ENCODE data around the gene CDH4. TPM values are rescaled to one million over a fixed set of nuclear protein-coding genes. Genes with fewer than 3 reads are reported as not detected.

CDH4 gene
- total RNA-seq, 1 donor from 2014 or later: not detected

DNA sequence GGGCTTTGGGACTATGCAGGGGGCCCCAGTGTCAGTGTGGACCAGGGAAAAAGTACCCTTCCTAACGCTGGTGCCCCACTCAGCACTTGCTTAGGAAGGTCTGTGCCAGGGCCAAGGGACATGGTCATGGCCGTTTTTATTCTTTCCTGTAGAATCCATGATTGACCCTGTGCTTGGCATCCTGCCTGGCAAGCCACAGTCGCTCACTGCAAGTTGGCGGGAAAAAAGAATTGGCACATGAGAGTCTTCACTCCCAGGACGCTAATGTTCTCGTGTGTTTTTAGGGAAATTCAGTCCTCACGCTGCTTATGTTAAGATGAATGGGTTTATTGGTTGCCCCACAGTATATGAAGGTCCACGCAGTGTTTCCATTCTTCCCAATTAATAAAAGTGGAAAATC is 253.4 kb downstream of the CDH4 start:
- DNase-seq (ENCODE audit: low spot score in 2 of 2): no peak
- H3K27me3 ChIP-seq: no peaks in the 10 kb centered on the region
- no peaks in the 10 kb centered on the region for H3K36me3 ChIP-seq
- no peak overlapping the region for H3K27ac ChIP-seq
- no peaks in the 10 kb centered on the region for H3K4me1 ChIP-seq
- intact Hi-C loops (cut with DNase I): no loop called here
- TF ChIP-seq, protein P1, sequence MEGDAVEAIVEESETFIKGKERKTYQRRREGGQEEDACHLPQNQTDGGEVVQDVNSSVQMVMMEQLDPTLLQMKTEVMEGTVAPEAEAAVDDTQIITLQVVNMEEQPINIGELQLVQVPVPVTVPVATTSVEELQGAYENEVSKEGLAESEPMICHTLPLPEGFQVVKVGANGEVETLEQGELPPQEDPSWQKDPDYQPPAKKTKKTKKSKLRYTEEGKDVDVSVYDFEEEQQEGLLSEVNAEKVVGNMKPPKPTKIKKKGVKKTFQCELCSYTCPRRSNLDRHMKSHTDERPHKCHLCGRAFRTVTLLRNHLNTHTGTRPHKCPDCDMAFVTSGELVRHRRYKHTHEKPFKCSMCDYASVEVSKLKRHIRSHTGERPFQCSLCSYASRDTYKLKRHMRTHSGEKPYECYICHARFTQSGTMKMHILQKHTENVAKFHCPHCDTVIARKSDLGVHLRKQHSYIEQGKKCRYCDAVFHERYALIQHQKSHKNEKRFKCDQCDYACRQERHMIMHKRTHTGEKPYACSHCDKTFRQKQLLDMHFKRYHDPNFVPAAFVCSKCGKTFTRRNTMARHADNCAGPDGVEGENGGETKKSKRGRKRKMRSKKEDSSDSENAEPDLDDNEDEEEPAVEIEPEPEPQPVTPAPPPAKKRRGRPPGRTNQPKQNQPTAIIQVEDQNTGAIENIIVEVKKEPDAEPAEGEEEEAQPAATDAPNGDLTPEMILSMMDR (IDR thresholded peaks at IDR 0.05): no peak
- H3K9me3 ChIP-seq: no peaks in the 10 kb centered on the region
- H3K4me3 ChIP-seq: no peak overlapping the region

DNA sequence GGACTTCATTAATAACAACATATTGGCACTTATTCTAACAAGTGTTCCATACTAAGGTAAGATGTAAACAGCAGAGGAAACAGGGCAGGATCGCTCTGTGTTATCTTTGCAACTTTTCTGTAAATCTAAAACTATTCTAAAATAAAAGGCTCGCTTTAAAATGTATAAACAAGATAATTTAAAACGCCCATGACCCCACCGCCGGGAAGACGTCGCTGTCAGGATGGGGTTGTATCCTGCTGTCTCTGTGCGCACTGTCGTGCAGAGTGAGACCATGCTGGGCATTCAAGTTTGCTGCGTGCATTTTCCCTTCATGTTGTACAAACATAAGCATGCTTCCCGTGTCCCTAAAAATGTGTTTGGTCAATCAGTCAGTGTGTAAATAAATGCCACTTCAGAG is 255.7 kb downstream of the CDH4 start:
- no peak for DNase-seq (ENCODE audit: low spot score in 2 of 2)
- Histone ChIP-seq H3K27ac (no peak overlapping the region), H3K27me3 (no peaks in the 10 kb centered on the region), H3K36me3 (no peaks in the 10 kb centered on the region), H3K9me3 (no peaks in the 10 kb centered on the region), H3K4me1 (no peaks in the 10 kb centered on the region), H3K4me3 (no peak overlapping the region)
- intact Hi-C loops (cut with DNase I): no loop called here
- TF ChIP-seq, protein P1 (IDR thresholded peaks at IDR 0.05): no peak

DNA sequence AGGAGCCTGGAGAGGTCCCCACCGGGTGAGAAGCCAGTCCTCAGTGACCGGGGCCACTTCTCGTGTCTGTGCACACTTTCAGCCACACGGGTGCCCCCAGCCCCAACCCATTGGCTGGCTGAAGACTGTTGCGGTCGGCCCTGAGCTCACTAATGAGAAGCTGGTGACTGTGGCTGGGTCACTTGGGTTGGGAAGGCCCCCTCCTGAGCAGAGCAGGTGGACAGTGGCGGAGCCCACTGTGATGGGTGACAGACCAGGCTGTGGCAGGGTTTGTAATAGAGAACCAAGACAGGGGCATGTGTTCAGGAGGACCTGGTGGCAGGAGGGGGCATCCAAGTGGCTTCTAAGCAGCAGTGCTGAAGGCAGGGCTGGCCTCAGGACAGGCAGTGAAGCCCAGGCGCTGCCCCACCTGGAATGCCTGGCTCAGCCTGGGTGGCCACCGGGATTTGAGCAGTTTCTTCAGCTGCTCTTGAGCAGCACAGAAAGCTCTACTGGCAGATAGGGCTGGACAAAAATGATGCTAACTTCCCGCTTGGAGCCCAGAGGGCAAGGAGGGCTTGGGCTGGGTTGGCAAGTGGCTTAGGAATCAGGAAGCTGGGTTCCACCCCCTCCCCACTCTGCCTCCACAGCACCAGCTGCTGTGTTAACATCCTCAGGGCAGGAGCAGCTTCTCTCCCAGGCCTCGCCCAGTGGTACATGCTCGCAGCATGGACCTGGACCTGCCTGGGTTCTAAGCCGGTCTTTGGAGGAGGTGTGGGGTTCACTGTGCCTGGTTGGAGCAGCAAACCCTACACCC is 256.4 kb downstream of the CDH4 start:
- H3K27ac ChIP-seq: no peak overlapping the region
- H3K27me3 ChIP-seq: no peaks in the 10 kb centered on the region
- H3K36me3 ChIP-seq: no peaks in the 10 kb centered on the region
- no peak overlapping the region for H3K4me3 ChIP-seq
- intact Hi-C loops (cut with DNase I): no loop called here
- TF ChIP-seq, protein P1 (IDR thresholded peaks at IDR 0.05): no peak
- no peaks in the 10 kb centered on the region for H3K4me1 ChIP-seq
- H3K9me3 ChIP-seq: no peaks in the 10 kb centered on the region
- no peak for DNase-seq (ENCODE audit: low spot score in 2 of 2)

DNA sequence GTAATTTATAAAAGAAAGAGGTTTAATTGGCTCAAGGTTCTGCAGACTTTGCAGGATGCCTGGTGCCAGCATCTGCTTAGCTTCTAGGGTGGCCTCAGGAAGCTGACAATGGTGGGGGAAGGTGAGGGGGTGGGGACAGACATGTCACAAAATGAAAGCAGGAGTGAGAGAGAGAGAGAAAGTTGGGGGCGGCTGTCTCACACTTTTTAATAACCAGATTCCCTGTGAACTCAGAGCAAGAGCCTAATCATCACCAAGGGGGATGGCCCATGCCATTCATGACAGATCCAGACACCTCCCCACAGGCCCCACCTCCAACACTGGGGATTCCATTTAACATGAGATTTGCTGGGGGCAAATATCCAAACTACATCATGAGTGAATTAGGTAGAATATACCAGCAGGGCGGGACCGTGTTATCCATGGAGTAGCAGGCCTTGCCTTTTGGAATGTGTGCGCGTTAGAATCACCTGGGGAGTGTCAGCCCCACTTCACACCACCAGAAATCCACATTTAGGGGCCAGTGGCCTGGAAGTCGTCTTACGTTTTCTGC is 258.8 kb downstream of the CDH4 start:
- Histone ChIP-seq H3K27me3 (no peaks in the 10 kb centered on the region), H3K27ac (no peak overlapping the region), H3K4me1 (no peaks in the 10 kb centered on the region), H3K4me3 (no peak overlapping the region), H3K9me3 (no peaks in the 10 kb centered on the region), H3K36me3 (no peaks in the 10 kb centered on the region)
- TF ChIP-seq, protein P1 (IDR thresholded peaks at IDR 0.05): no peak
- no peak for DNase-seq (ENCODE audit: low spot score in 2 of 2)
- intact Hi-C loops (cut with DNase I): no loop called here

DNA sequence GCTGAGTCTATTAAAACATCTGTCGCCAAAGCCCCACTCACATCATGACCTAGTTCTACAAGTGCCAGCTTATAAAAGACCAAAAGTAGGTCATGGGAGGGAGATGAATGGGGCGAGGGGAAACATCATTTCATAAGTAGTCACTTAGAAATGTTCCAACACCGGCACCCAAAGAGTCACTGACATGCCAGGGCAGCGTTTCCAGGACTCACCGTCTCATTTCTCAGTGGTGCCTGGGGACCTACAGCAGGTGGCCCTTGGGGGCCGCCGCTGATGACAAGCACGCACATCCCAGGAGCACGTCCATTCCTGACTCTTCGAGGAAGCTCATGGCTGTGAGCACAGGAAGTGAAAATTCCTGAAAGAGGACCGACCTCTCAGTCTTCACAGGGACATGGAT is 260.4 kb downstream of the CDH4 start:
- H3K9me3 ChIP-seq: no peaks in the 10 kb centered on the region
- no peak overlapping the region for H3K4me3 ChIP-seq
- no peaks in the 10 kb centered on the region for H3K4me1 ChIP-seq
- no peak for DNase-seq (ENCODE audit: low spot score in 2 of 2)
- TF ChIP-seq, protein P1 (IDR thresholded peaks at IDR 0.05): no peak
- intact Hi-C loops (cut with DNase I): no loop called here
- no peaks in the 10 kb centered on the region for H3K36me3 ChIP-seq
- no peaks in the 10 kb centered on the region for H3K27me3 ChIP-seq
- H3K27ac ChIP-seq: no peak overlapping the region
